ENCODE measurements around the gene LIPC. TPM values are rescaled to one million over a fixed set of nuclear protein-coding genes. Genes with fewer than 3 reads are reported as not detected.
A peak's percentile ranks its signal among the peaks of the same experiment; 100 is the strongest.

Gene LIPC
- total and polyA plus RNA-seq, 8 donors = 0.11 to 1.0 (median 0.60) TPM

DNA sequence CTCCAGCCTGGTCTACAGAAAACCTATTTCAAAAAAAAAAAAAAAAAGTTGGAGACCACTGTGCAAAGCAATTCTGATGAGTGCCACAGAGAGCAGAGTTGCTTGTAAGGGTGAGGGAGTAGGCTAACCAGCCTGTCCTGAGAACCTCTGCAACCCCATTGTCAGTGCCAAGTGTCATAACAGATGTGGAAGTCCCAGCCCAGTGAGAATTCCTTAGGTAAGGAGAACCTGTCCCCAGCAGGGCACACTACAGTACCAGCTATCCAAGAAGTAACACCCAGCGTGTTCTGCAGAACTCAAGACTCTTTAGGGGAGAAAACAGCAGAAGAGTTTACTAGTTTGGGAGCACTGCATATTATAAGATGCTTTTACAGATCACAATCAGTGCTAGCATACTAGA is 156.3 kb downstream of the LIPC start:
- TF ChIP-seq CTCF (IDR thresholded peaks at IDR 0.05) = no peak
- intact Hi-C loops (cut with DNase I) = no loop called here
- no peaks in the 10 kb centered on the region for H3K4me1 ChIP-seq
- H3K27ac ChIP-seq = no peak overlapping the region
- ATAC-seq = peak; percentile 11
- H3K9me3 ChIP-seq = no peaks in the 10 kb centered on the region
- H3K36me3 ChIP-seq = no peaks in the 10 kb centered on the region
- H3K4me3 ChIP-seq = no peak overlapping the region
- H3K27me3 ChIP-seq = no peaks in the 10 kb centered on the region
- no peak for DNase-seq

GRCh38 chr15:58589047-58589446 is 157.3 kb downstream of the LIPC start:
- H3K9me3 ChIP-seq = no peaks in the 10 kb centered on the region
- TF ChIP-seq CTCF (IDR thresholded peaks at IDR 0.05) = no peak
- DNase-seq = no peak
- intact Hi-C loops (cut with DNase I) = no loop called here
- no peak for ATAC-seq
- H3K4me3 ChIP-seq = no peak overlapping the region
- H3K4me1 ChIP-seq = no peaks in the 10 kb centered on the region
- no peaks in the 10 kb centered on the region for H3K36me3 ChIP-seq
- no peak overlapping the region for H3K27ac ChIP-seq
- H3K27me3 ChIP-seq = no peaks in the 10 kb centered on the region

- DNase-seq (no peak), ATAC-seq (peak; percentile 32)
- Histone ChIP-seq H3K27ac (no peak overlapping the region), H3K4me1 (no peaks in the 10 kb centered on the region), H3K4me3 (no peak overlapping the region), H3K9me3 (no peaks in the 10 kb centered on the region), H3K27me3 (no peaks in the 10 kb centered on the region), H3K36me3 (no peaks in the 10 kb centered on the region)
- no peak for TF ChIP-seq CTCF (IDR thresholded peaks at IDR 0.05)
- intact Hi-C loops (cut with DNase I) = no loop called here
These were observed 158.4 kb downstream of the LIPC start for GRCh38 chr15:58590236-58590635.

DNA sequence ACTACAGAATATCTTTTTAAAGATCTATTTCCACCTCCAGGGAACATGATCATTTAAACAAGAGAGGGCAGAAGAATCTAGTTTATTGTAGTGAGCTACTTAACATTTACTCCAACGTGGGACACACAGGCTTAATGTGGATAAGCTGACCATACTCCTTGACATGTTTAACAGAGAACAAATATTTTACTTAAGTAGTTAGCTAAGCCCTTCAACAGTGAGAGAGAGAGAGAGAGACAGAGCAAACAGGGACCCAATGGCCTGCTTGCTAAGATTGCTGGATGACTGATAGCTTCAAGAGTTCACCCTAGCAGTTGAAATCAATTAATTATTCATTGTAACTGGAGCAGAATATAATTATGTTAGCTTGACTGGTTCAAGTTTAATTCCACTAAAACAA is 159.1 kb downstream of the LIPC start:
- Histone ChIP-seq H3K36me3 (no peaks in the 10 kb centered on the region), H3K4me1 (peaks cover 0 to 1% of the 10 kb centered on the region in 2 donors), H3K9me3 (no peaks in the 10 kb centered on the region), H3K27ac (no peak overlapping the region), H3K27me3 (no peaks in the 10 kb centered on the region), H3K4me3 (no peak overlapping the region)
- intact Hi-C loops (cut with DNase I) = no loop called here
- peak in 1 of 4 donors; percentile 17 for DNase-seq
- ATAC-seq = peak; percentile 93
- TF ChIP-seq CTCF (IDR thresholded peaks at IDR 0.05) = no peak

- Histone ChIP-seq H3K4me3 (no peak overlapping the region), H3K9me3 (no peaks in the 10 kb centered on the region), H3K4me1 (peaks cover 0 to 9% of the 10 kb centered on the region in 2 donors), H3K36me3 (peaks cover 0 to 16% of the 10 kb centered on the region in 2 donors), H3K27me3 (no peaks in the 10 kb centered on the region), H3K27ac (no peak overlapping the region)
- DNase-seq (no peak), ATAC-seq (no peak)
- TF ChIP-seq CTCF (IDR thresholded peaks at IDR 0.05) = no peak
- intact Hi-C loops (cut with DNase I) = no loop called here
These were observed 162.1 kb downstream of the LIPC start for GRCh38 chr15:58593870-58594269.

All from left lung (tissue), 10 donors.